ENCODE results near the gene CCDC102B.

Gene CCDC102B

DNA sequence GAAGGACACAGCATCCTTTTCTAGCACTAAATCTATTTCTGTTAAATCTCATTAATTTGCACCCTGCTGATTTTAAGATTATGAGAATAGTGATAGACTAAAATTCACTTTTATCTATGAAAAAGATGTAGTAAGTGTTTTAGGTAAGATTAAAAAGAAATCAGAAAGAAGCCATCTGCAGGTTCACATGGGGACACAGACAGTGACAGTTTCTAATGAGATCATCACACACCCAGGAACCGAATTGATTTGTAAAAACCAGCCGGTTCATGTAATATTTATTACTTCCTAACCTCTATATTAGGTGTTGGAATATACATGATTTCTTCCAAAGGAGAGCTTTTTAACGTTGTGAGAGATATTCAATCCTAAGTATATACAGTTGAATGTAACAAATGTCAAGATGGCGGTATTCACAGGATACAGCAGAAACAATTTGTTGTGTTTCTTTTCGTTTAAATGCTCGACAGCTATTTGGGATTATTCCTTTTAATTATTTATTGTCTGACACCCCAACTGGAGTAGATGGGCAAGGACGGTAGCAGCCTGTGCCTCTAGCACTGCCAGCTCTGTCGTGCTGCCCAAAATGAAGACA is 223.4 kb downstream of the CCDC102B start:
- no peak for DNase-seq (ENCODE audit: low read depth)
- no peak overlapping the region for H3K4me3 ChIP-seq (ENCODE audit: low read depth, low read length)

DNA sequence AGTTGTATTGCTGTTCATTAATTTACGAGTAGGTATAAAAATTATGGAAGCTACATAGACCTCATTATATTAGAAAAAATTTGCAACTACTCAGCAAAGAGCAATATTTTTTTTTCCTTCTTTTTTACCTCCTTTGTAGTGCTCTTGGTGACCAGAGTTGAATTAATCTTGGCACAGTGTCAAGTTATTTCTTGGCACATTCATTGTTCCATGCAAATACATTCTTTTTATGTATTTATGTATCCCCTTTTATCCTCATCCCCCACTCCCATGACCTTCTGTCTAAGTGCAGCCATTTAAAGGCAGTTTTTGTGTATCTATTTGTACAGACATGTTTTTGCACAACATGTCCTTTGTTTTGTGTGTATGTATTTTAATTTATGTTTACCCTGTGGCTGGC is 224.5 kb downstream of the CCDC102B start:
- no peak for DNase-seq (ENCODE audit: low read depth)
- H3K4me3 ChIP-seq (ENCODE audit: low read depth, low read length) = no peak overlapping the region

DNA sequence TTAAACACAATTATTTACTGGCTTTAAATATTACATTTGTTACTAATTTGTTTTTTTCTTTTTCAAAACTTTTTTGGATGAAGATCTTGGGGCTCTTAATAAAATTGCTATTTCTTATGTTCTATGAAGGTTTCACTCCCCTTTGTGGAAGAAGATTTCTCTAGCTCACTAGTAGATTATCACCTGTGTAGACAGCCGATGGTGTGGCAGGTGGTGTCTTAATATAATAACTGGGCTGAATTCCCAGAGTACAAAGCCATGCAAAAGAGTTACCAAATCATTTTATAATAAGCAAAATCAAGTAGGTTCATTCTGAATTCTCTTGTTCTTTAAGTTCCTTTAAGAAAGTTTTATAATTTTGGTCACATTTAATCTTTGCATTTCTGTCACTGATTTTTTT is 233.7 kb downstream of the CCDC102B start:
- DNase-seq (ENCODE audit: low read depth) = no peak
- no peak overlapping the region for H3K4me3 ChIP-seq (ENCODE audit: low read depth, low read length)

DNA sequence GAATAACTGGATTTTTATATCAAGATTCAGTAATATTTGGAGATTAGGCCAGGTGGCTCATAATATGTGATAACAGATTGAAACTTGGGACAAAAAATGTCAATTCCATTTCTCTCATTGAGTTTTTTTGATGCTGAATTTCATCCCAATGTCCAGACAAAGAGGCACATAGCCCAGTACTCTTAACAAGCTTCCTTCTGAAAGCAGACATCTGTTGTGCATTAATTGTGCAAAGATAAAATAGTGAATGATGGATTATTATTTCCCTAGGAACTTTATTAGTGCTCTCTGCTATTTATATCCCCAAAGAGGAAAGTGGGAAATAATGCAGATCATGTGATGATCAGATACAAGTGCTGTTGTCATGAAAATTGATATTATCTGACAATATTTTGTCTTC is 234.1 kb downstream of the CCDC102B start:
- no peak for DNase-seq (ENCODE audit: low read depth)

DNA sequence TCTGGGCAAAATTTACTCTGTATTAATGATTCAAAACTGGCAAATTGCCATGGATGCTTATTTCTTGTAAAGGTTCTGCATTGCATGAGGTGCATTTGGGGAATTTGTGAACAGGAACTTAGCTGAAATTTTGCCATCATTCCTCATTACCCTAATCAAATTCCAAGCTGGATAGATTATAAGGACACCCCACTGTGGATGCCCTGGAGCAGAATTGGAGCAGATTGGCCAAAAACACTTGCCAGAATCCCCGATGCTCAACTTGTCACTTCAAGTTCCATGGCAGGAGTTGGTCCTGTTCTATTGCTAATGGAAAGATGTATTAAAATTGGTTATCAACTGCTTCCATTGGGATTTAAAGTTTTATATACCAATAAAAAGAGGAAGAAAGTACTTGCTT is 237.9 kb downstream of the CCDC102B start:
- DNase-seq (ENCODE audit: low read depth) = no peak
- H3K4me3 ChIP-seq (ENCODE audit: low read depth, low read length) = no peak overlapping the region

More for the DNA sequence above, 234.1 kb downstream of the CCDC102B start:
- H3K4me3 ChIP-seq (ENCODE audit: low read depth, low read length) = no peak overlapping the region

DNA sequence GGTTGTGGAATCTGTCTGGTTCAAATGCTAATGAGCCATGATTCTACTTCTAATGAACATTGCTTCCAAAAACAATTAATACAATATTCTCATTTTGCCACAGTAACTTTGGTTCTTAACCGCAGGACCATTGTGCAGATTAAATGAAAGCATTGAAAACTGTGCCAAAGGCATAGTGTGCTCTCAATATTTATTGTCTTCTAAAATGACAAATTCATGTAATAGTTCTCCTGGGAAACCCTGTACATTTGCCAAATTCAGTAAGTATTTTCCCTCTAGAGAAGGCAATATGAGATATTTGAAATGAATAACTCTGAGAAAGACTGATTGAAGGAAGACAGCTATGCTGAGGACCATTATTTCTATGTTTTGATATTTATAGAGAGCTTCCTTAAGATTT is 246.3 kb downstream of the CCDC102B start:
- no peak overlapping the region for H3K4me3 ChIP-seq (ENCODE audit: low read depth, low read length)
- DNase-seq (ENCODE audit: low read depth) = no peak

DNA sequence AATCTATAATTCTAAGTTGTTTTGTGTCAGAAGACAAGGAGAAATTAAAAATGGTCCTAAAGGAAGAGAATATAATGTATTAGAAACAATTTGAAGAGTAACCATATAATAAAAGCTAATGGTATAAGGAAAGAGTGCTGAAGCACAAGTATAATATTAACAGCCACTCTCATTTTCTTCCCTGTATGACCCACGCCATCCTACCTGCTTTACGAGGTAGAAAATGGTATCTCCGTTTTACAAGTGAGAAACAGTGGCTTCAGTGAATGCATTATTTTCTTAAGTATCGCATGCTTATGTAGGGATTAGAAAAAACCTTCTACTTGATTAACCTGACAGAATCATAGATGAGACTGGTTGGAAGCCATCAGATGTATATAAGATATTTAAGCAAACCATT is 266.2 kb downstream of the CCDC102B start:
- H3K4me3 ChIP-seq (ENCODE audit: low read depth, low read length) = no peak overlapping the region
- DNase-seq (ENCODE audit: low read depth) = no peak

DNA sequence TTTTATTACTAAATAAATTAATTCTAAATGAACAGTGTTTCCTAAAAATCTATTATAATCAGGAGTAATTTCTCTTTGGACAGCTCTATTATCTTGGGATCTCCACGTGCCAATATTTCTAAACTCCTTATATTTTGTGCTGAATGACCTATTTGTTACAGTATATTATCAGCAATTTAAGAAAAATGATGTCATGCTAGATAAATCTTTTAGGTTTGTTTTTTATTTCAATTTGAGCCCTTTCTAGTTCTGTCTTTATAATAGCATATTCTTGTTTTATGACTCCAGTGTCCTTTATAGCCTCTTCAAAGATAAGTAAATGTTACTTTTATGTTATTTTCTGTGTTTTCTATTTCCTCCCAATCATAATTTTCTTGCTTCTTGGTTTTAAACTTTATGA is 269.2 kb downstream of the CCDC102B start:
- no peak overlapping the region for H3K4me3 ChIP-seq (ENCODE audit: low read depth, low read length)
- no peak for DNase-seq (ENCODE audit: low read depth)

DNA sequence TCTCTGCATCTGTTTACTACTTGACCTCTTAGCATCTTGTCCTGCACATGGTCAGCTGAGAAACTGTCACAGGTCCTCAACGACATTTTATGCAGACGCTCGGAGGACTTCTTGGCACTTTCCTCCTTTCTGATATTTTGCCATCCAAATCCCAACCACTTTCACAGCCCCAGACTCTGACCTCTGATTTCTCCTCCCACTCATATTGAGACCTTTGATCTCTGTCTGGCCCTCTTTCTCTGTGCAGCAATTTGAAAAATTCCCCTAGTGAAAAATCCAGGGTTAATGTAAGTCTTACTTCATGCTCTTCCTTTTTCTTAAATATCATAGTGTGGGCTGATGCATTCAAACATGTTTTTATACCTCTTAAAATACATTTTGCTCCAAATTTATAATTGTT is 273.8 kb downstream of the CCDC102B start:
- H3K4me3 ChIP-seq (ENCODE audit: low read depth, low read length) = no peak overlapping the region
- DNase-seq (ENCODE audit: low read depth) = no peak

DNA sequence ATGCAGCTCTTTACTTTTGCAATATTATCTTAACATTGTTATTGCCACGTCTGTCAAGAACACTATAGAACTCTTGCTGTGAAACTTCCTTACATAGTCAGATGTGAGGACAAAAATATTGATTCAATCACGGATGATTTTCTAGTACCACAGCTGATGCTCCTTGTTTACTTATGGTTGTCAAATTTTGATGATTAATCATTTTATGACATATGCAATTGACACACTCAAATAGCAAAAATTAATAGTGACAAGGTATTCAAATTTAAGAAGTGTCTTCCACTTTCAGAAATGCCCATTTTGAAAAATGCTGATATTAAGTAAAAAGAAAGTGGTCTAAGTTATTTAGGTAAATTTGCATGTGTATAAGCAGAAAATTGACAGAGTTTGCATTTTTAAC is 284.0 kb downstream of the CCDC102B start:
- DNase-seq (ENCODE audit: low read depth) = no peak
- H3K4me3 ChIP-seq (ENCODE audit: low read depth, low read length) = no peak overlapping the region

DNA sequence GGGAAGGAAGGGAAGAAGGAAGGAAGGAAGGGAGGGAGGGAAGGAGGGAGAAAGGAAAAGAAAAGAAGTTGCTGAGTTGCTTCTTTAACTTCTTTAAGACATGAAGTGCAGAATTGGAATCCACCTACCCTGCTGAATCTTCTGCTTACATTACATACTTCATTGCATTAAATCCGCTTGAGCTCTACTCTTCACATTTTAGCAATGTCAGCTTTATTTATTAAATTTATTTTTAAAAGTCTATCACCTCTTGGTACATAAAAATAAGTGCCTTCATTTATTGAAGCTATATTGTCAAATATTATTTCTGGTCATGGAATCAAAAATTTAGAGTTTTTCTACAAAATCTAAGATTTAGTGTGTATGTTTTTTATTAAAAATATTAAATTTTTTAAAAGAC is 284.6 kb downstream of the CCDC102B start:
- DNase-seq (ENCODE audit: low read depth) = no peak
- H3K4me3 ChIP-seq (ENCODE audit: low read depth, low read length) = no peak overlapping the region

DNA sequence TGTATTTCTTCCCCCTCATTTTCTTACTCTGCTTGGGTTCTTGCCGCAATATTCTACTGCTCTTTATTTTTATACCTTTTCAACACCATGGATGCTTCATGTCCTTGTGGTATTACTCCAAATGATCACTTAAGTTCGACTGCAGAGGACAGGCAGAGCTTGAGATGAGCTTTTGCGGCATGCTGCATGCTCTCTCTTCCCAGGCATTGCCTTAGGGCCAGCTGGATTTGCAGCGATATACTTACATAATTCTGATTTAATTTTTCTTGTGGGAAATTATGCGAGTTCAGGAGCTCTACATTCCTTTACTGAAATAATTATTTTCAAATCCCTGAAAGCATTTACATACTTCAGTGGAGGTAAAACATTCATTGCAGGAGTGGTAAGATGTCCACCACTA is 288.1 kb downstream of the CCDC102B start:
- DNase-seq (ENCODE audit: low read depth) = no peak
- no peak overlapping the region for H3K4me3 ChIP-seq (ENCODE audit: low read depth, low read length)

DNA sequence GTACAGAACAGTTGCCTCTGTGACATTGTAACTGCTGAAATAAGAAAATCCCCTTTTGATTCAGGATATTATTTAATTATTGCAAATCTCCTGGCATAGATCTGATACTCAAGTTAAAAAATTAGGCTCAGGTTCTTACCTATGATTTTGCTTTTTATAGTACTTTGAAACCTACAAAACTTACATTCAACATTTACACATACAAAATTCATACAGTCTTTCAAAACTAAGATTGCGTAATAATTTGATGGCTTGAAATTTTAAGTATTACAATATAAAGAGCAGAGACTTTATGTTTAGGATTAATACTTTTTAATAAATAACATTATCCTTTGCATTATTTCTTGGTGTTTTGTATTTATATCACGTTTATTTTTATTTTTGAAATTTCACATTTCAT is 291.1 kb downstream of the CCDC102B start:
- H3K4me3 ChIP-seq (ENCODE audit: low read depth, low read length) = no peak overlapping the region

DNA sequence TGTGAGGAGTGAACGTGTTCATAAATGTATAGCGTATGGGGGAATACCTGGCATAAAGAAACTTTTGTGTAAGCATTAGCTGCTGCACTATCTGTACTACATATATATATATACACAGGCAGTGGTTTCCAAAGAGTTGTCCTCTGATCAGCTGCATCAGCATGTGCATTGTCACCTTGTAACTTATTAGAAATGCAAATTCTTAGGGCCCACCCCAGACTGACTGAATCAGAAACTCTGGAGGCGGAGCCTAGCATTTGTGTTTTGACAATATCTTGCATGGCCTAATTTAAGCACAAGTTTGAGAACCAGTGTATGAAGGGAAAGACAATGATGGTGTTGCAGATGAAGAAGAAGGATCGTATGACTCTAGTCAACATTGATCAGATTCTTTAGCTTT is 299.5 kb downstream of the CCDC102B start:
- no peak overlapping the region for H3K4me3 ChIP-seq (ENCODE audit: low read depth, low read length)

More for the DNA sequence above, 291.1 kb downstream of the CCDC102B start:
- no peak for DNase-seq (ENCODE audit: low read depth)

DNA sequence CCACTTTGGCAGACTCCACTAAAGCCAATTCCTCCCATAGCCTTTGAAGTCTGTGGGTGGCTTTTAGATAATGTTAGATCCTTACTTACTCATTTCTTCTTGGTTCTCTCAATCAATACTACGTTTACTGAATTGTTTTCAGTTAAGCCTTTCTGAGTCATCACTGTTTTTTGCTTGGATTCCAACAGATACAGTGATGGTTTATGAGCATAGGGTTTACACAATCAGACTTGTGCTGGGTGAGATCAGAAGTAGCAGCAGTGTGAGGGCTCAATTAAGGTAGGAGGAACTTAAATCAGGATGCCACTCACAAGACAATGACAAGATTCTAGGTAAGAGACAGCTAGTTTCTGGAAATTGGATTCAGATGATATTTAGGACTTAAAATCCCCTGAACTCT is 305.1 kb downstream of the CCDC102B start:
- peak; percentile 4 for DNase-seq (ENCODE audit: low read depth)
- H3K4me3 ChIP-seq (ENCODE audit: low read depth, low read length) = no peak overlapping the region

More for the DNA sequence above, 299.5 kb downstream of the CCDC102B start:
- DNase-seq (ENCODE audit: low read depth) = no peak

Data from skeletal muscle cell (primary cell).